NCI-H510A treated with DMSO at 0.1 percent for 48 hours (cell line): ENCODE measurements around the gene KRT80.
A peak's percentile ranks its signal among the peaks of the same experiment; 100 is the strongest.

Source experiments
- DNase-seq: peaks from one replicate; lab custom pipeline; 2025; lab: John Stamatoyannopoulos, UW

Gene KRT80

DNA sequence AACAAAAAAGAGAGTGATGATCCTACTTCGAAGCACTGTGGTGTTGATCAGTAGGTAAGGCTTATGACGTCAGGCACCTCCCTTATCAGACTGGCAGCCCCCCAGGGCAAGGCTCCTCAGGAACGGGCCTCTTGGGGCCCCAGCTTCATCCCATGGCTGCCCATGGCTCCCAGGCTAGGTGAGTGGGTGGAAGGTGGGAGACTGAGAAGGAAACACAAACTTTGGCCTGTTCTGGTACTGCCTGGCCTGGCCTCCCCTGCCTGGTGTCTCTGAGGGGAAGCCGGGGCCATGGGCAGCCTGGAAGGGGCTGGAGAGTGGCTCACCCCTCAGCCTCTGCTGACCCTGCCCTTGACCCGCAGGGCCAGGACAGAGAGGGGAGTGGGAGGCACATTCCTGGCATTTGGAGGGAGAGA, 38.9 kb downstream of the KRT80 start:
- no peak for DNase-seq

DNA sequence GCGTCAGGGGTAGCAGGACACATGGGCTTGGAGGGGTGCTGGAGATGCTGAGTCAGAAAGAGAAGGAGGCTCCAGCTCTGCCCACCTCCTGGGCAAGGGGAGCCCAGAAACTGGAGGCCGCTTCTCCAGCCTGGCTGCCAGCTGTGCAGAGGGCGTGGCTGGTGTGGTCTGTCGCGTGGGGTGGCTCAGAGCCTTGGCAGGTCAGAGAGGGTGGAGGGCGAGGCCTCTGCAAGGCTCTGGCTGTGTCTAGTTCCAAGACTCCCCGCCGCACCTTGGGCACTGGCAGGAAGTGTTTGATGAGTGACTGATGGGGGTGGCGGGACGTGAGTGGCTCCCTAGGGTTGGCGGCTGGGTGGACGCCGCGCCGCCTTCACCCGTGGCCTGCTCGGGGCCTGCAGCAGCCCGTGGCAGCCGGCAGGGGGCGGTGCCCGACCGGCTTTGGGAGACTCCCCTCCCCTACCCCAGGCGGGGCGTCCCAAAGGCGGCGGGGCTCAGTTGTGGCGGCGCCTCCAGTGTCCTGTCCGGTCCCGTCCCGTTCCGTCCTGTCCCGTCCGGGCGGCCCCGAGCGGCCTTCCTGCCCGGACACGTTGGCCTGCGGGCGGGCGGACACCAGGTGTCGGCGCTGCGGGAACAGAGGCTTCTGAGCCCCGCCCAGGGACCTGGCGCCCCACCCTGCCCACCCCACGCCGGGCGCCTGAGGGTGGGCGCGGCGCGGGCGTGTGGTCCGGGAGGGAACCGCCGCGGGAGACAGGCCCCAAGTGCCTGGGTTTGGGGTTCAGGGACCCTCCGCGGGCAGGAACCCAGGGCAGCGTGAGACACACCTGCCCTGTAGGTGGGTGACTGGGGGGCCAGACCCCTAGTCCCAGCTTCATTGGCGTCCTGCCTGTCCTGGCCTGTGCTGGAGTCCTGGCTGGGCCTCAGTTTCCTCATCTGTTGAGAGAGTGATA, 39.7 kb downstream of the KRT80 start:
- DNase-seq: no peak

DNA sequence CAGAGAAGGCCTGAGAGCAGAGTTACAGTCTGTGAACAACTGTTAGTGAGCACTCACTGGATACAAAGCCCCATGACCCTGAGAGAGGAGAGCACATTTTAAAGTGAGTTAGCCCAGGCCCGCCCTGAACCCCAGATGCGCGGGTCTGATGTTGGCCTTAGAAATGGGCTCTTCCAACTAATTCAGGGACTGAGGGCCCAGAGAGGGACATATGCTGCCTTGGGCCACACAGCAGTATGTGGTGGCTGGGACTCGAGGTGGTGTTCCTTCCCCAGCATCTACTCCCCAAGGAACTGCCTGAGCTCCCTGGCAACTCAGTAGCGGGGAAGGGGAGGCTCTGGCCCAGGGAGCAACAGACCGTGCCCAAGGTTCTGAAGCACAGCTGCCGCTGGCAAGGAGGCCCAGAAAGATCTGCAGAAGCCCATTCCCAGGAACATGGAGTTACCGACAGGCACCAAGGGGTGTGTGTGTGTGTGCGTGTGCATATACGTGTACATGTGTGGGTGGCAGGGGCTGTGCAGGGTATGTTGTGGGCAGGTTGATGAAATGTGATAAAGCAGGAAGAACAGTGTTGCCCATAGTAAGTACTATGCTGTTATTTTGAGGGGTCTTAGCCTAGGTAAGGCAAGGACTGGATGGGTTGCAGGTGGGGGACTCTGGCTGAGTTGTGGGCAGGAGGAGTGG, 40.5 kb downstream of the KRT80 start:
- no peak for DNase-seq

DNA sequence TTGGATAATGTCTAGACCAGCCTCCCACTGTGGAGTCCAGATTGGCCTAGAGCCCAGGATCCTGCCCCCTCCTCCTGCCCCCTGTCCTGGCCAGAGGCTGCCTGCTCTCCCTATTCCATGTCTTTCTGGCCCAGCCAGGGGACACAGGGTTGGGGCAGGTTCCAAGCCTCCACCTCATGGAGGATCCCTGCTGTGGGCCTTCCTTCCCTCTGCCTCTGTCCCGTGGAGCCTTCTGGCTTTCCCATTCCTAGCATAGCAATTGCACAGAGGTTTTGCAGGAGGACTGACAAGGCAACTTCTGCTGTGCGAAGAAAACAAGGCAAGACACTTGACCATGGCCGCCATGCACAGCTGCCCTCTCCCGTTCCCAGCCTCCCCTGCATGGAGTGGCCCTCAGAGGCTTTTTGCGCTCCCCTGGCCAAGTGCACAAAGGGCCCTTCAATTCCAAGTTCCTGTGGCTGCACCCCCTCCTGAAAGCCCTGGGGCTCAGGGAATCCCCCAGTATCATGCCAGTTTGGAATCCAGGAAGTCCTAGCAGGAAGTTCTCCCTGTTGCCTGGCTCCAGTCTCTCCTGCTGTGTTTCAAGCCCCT, 42.1 kb downstream of the KRT80 start:
- no peak for DNase-seq

DNA sequence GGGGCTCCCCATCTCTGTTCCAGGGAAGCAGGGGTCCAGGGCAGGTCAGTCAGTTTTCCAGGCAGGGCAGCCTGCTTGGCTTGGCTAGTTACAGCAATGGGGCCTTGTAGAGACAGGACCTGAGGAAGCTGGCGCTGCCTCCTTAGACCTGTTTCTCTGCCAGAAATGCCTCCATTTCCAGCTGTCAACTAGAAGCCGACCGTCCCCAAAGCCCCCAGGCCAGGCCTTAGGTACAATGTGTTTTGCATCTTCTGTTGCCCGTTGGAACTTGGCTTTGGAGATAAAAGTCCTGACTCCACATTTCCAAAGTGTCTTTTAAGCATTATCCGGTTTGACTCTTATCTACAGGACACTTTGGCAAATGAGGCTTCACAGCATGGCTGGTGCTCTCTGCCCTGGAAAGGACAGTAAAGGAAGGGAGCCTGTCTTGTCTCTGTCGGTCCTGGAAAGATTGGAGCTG, 42.6 kb downstream of the KRT80 start:
- no peak for DNase-seq

DNA sequence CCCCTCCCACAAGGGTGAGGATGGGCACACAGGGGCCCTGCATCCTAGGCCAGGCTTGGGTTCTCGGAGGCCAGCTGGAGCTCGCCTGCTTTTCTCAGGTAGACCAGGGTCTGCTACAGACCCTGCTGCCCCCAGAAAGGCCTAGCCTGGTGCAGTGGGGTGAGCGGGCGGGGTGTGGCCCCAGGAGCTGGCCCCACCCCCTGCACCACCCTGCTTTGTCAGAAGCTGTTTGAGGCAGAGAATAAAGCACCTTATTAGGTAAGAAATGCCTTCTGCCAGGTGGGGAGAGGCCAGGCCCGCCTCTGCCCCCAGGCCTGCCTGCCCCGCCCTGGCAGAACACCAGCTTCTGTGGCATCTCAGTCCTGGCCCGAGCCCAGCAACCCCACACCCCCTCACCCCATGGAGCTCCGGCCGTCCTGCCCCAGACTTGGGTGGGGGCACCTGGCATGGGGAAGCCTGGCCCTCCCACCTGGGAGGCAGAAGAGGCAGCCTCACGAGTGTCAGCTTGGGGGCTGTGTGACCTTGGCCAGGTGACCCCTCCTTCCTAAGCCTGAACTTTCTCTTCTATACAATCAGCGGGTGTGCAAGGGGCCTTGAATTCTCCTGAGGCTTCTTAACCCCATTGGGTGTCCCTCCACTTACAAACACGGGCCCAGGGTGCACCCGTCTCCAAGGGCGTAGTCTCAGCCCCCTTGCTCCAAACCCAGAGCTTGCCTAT, 43.2 kb downstream of the KRT80 start:
- no peak for DNase-seq

DNA sequence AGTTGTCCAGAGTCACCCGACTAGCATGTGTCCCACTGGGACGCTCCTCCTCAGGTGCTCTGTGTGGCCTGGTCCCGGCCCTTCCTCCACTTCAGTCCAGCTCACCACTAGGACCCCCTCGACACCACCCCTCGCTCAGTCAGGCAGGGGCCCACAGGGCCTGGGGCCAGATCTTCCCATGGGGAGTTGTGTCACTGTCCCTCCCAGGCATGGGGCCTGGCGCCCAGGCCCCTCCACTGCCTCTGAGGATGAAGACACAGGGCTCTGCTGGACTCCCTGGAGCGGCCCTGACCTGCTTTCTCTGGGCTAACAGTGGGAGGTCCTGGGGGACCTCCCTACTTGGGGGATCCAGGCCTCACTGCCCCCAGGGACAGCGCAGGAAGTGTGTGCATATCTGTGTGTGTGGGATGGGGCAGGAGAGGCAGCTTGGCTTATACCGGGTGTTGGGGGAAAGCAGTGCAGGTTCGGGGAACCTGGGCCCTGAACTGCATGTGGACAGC, 43.8 kb downstream of the KRT80 start:
- no peak for DNase-seq

DNA sequence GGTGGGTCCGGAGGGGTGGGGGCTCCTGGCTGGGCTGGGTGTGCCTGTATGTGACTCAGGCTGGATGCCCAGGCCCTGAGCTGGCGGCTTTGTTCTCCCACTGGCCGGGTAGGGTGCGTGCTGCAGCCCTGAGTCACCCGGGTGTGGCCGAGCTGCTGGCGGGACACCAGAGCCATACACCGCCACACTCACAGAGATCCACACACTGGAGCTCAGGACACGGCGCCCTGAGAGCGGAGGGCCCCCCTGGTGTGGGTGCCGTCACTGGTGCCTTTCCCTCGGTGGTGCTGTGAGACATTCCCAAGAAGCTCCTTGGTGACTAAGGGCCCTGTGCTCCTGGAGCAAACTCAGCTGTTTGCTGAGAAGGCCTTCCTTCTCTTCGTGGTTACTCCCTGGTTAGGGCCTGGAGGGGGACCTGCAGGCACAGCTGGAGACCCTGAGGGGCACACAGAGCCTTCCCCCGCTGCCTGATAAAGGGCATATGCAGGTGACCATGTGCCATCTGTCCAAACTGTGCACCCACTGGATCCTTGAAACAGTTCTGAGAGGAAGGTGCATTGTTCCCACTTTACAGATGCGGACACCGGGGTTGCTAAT, 44.3 kb downstream of the KRT80 start:
- no peak for DNase-seq

DNA sequence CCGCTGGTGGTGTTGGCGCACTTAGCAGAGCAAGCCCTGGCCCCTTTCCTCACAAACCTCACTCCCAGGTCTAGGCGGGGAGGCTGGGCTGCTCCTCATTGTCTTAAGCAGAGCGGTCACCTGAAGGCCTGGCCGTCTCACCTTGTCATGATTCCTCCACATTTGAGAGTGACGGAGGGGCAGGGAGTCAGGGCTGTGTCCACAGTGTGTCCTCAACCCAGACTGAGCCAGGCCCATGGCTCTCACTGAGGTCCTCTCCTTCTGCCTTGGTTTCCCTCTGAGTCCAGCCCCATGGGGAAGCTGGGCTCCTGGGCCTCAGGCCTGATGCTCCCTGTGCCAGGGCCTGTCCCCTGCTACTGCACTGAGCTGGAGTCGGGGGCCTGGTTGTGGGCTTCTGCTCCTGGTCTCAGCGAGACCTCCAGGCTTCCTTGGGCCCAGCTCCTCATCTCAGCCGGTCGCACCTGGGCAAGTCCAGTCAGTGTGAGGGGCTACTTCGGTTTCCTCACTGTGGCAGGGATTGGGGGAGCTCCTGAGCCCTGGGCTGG, 44.9 kb downstream of the KRT80 start:
- no peak for DNase-seq

DNA sequence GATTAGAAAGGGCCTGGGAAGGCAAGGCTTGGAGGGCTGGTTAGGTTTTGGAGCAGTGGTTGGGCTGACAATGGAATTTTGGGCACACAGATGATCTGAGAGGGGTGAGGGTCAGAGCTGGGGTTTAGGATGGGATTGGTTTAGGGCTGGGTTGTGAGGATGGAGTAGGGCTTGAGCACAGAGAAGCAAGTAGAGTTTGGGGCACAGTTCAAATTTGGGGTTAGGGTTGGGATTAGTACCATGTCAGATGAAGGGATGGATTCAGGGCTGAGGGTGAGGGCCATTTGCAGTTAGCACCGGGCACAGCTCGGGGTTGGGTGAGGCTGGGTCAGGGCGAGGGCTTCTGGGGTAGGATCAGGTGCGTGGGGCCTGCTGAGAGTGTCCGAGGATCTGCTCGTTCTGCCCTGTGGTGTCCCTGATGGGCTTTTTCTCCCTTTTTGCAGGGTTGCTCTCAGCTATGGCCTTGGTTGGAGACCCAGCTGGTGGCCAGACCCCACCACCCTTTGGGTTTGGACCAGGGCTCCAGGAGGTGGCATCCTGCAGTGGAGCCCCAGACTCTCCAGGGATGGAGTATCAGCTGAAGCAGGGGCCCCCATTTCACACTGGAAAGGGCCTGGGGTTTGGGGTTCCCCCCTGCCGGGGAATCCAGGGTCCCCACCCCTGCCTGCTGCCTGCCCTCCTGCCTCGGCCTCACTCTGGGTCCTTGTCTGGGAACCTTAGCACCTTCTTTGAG, 45.6 kb downstream of the KRT80 start:
- no peak for DNase-seq

DNA sequence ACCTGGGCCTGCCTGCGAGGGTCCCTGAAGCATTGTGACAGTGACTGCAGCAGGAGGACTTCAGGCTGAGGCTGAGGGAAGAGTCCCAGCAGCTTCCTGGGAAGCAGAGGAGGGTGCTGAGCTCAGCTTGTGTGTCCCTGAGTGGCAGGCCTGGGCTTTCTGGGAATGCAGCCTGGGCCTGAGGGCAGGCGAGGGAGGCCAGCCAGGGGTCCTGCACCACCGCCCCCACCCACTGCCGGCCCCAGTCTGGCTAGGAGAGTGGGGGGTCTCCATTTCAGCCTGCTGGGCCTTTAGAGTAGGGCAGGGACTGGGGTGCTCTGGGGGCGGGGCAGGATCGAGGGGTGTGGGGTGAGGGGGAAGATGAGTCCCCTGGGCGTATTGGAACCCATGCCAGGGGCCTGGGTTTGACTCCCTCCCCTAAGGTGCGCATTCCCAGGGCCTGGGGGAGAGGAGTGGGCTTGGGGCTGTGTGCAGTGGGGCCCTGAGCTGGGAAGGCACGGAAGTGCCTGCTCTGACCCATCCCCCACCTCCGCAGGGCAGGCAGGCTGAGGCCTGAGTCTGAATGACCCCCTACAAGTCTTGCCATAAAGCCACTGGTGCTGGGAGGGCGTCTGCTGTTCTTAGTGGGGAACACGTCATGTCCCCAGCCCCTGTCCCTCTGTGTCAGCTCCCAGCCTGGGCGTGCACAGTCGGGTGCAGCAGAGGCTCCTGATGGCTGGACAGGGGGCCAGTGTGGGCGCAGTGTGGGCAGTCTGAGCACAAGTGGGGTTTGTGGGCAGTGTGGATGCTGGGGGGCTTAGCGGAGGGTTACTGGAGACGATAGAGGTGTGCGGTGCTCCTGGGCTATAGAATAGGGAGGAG, 46.4 kb downstream of the KRT80 start:
- DNase-seq: no peak

DNA sequence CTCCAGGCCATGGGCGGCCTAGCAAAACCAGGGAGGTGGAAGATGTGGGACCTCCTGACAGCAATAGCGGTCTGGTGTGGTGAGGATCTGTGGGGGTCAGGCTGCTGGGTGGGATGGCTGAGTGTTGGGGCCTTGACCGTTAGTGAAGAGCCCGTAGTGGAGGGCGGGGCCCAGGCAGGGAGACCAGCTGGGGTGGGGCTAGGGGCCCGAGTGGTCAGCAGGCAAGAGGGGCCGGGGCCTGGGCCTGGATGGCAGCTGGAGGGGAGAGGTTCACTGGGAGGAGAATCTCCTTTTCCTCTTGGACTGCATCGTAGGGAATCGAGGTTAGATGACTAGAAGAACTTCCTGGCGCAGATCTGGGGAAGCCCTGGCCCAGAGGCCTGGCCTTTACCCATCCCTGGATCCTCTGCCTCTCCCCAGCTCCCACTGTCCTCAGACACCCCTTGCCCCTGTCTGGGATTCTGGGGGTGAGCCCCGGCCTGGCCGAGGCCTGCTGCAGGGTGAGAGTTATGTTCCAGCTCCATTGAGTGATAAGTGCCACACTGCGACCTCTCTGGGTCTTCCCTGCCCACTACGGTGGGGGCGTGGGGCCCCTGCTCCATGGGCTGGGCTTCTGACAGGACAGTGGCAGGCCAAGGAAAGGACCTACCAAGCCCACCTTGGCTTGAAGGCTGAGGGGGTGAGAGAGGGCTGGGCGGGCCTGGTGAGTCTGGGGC, 47.1 kb downstream of the KRT80 start:
- no peak for DNase-seq

DNA sequence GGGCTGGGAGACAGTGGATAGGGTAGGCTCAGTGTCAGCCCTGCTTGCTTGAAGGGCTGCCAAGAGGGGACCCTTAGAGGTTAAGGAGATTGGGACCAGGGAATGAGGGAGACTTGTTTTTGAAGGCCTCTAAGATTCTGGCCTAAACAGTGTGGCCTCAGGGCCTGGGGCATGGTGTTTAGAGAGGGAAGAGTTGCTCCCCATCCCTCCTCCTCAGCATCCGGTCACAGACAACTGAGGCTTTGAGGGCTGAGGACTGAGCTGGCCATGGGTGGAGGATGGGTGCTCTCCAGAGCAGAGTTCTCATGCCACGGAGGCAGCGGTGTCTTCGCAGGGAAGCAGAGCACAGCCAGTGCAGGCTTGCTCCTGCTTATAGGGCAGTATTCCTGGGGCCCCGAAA, 49.4 kb downstream of the KRT80 start:
- DNase-seq: no peak

DNA sequence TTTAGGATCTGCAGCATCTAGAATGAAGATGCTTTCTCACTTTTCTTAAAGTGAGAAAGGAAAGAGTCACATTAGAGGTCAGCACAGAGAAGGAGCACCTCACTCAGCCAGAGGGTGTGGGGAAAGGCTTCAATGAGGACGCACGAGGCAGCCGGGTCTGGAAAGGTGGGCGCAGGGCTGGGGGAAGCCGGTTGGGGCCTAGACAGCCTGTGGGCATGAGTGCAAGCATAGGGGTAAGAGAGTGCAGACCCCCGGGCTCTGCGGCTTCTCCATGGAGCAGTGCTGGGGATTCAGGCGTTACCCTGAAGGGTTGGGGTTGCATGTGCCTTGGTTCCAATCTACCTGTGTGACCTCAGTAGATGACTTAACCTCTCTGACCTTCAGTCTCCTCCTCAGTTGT, 49.9 kb downstream of the KRT80 start:
- DNase-seq: no peak

DNA sequence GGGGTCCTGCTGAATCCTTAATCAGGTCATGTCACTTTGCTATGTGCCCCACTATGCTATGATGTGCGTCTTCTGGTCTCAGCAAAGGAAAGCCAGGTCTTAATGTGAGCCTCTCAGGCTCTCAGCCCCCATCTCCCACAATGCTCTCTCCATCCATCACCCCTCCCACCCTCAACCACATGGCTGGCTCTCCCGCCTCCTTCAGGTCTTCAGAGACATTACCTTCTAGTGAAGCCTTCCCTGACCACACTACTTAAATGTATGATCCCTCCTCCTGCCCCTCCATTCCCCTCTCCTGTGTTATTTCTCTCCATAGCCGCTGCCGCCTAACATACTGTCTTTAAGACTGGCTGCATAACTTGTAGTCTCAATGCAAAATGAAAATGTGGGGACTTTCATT, 50.5 kb downstream of the KRT80 start:
- no peak for DNase-seq

DNA sequence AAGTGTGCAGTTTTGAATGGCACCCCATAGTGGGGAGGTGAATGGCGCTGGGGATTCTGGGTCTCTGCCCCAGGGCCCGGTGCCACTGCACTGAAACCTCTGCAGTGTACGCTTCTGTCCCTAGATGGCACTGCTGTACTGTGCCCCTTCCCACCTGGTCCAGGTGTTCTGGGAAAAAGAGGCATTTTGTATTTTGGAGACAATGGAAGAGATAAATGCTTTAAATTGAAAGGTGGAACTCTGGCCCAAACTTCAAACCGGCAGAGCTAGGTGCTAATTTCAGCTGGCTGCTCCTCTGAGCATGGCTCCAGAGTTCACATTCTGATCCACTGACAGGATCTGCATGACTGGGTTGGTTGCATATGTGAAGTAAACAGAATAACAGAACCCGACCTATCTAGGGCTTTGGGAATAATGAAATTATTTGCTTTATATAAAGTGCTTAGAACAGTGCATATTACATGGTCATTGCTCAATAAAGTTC, 52.2 kb downstream of the KRT80 start:
- peak; percentile 73 for DNase-seq

DNA sequence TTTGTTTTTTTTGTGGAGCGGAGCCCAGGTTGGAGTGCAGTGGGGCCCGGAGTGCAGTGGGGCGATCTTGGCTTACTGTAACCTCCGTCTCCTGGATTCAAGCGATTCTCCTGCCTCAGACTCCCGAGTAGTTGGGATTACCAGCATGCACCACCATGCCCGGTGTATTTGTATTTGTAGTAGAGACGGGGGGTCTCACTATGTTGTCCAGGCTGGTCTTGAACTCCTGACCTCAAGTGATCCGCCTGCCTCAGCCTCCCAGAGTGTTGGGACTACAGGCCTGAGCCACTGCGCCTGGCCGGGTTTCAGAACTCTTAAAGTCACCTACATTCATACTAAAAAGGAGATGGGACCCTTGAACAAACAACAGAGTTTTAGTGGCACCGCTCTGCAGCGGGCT, 52.7 kb downstream of the KRT80 start:
- DNase-seq: no peak

DNA sequence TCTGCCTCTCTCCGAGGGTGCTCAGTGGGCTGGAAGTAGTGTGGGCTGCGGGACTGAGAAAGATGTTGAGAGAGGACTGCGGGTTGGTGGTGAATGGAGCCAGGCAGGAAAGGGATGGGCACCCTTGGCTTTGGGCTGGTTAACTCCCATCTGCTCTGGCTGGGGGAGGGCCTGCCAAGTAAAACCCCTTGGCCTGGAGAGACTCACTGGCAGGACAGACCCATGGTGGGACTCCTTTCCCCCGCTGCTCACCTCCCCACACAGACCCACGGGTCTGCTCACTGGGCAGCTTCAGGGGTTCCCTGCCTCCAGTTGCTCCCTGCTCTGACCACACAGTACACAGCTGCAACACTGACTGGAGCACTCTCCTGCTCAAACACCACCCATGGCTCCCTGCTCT, 54.1 kb downstream of the KRT80 start:
- no peak for DNase-seq

DNA sequence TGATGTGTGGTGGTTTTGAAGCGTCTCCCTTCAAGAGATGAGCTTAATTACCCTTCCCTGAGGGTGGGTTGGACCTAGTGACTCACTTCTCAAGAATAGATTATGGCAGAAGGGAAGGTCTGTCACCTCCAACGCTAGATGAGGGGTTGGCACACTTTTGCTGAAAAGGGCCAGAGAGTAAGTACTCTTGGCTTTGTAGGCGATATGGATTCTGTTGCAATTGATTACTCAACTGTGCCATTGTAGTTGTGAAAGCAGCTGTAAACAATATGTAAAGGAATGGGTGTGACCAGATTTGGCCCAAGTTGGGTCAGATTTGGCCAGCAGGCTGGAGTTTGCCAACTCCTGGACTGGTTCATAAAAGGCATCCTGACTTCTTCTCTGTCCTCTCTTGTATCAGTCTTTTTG, 59.1 kb downstream of the KRT80 start:
- no peak for DNase-seq
